GM21528 (cell line): ENCODE measurements around the gene LGR5.
"Not testable (repeated sequence)": the region's sequence is repeated elsewhere in the genome, so short reads cannot be mapped to it uniquely, and the experiment has no call there.

Experiments used
- ATAC-seq: cut with Tn5 transposase; IDR thresholded peaks from one replicate; pipeline ENCODE4 v1.9.1; 2021; ENCODE audit warnings: mild to moderate bottlenecking, moderate library complexity; ENCODE audit not compliant: unreplicated experiment, low FRiP score

Gene LGR5

GRCh38 chr12:71472441-71472911 lies 32.9 kb downstream of the LGR5 start:
- ATAC-seq: no peak

- no peak for ATAC-seq
Measured at GRCh38 chr12:71474791-71475190, 35.2 kb downstream of the LGR5 start.

GRCh38 chr12:71475280-71475679 lies 35.7 kb downstream of the LGR5 start:
- ATAC-seq: no peak

GRCh38 chr12:71476513-71476912 lies 36.9 kb downstream of the LGR5 start:
- ATAC-seq: no peak

DNA sequence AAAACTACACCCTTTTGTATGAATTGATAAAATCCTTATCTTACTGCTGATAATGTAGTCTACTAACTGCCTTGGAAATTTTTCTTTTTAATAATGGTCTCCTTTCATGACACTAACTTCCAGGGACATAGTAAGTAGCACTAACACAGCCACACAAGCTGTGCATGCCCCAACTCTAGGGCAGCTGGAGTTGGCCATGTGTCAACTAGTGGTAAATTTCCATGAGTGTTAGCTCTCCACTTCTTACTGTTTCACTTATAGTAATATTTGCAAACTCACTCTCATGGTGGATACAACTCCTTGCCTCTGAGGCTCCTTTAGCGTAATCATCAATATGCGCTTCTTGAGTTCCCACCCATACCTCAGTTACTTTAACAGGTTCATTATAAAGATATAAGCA lies 38.0 kb downstream of the LGR5 start:
- no peak for ATAC-seq

DNA sequence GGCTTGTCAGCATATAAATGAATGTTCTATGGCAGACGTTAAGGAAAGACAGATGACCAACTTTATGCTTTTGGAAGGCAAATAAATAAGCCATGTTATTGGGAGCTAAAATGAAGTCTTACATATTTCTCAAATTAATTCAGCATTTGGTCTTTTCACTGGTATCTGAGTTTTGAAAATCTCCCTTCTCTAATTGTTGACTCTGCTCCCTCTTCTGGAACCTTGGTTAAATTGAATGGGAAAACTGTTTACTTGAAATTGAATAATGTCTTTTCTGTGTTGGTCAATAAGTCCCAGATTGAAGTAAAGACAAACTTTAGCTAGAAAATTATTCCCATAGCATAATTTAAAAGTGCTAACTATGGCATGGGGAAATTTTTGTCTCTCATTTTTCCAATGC lies 38.7 kb downstream of the LGR5 start:
- ATAC-seq: no peak

DNA sequence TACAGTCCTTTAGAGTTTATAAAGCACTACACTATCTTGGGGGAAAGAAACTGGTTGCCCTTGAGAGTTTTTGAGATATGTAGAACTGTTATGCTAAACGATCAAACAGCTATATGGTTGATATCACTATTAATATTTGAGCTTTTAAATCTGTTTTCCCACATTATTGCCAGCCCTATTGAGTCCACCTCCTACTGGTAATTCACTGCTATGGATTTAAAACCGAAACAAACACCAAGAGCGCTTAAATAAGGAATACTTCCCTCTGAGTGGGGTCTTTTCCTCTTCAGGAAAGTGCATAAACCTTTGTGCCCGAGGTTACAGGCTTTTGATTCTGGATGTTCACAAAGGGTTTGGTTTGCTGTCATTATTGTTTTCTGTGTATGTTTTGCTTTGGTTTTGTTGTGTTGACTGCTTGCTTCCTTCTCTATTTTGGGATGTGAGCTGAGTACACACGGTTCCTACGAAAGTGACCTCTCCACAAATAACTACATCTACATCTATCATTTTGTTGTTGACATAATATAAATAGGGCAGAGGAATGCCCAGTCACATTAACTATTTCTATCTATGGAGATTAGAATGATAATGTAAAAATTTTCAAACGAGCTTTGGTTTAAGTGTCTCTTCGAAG lies 44.8 kb downstream of the LGR5 start:
- no peak for ATAC-seq

DNA sequence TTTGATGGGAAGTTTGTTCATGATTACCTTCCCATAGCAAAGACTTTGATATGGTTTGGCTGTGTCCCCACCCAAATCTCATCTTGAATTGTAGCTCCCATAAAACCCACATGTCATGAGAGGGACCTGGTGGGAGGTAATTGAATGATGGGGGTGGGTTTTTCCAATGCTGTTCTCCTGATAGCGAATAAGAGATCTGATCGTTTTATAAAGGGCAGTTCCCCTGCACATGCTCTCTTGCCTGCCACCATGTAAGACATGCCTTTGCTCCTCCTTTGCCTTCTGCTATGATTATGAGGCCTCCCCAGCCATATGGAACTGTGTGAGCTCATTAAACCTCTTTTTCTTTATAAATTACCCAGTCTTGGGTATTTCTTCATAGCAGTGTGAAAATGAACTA lies 51.2 kb downstream of the LGR5 start:
- ATAC-seq: not testable (repeated sequence)

DNA sequence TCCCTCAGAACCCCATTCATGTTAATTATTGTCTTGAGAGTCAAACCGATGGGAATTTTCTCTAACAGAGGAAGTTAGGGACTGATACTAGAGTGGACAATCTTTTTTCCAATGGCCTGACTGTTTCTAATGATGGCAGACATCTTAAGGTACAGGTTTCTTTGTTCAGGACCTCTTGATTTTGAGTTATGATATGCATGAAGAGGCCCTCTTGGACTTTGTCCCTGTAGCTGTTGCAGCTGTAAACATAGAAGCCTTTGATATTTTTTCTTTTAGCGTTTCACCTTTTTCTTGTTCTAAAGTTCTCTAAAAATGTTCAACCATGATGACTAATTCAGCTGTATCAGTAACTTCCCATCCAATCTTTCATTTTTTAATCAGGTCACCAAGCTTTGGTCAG lies 53.0 kb downstream of the LGR5 start:
- no peak for ATAC-seq

DNA sequence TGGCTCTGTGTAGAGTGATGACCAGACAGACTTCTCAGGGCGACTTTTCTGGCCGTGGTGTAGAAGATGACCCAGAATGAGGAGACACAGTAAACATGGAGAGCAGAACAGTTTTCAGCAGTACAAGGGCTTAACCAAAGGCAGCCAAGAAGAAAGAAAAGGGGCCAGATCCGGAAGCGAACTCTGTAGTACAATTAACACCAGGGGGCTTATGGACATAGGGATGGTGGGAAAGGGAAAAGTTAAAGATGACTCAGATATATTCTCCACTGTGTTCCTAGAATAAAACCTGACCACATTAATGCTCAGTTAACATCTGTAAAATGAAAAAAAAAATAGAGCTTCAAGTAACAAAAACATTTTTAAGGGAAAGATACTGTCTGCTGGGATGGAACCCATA lies 60.2 kb downstream of the LGR5 start:
- ATAC-seq: no peak

GRCh38 chr12:71503579-71504391 lies 64.2 kb downstream of the LGR5 start:
- no peak for ATAC-seq

- ATAC-seq: no peak
Measured at GRCh38 chr12:71504476-71504875, 64.9 kb downstream of the LGR5 start.

GRCh38 chr12:71509705-71510104 lies 70.1 kb downstream of the LGR5 start:
- ATAC-seq: no peak

- ATAC-seq: no peak
Measured at GRCh38 chr12:71517145-71517846, 77.7 kb downstream of the LGR5 start.

DNA sequence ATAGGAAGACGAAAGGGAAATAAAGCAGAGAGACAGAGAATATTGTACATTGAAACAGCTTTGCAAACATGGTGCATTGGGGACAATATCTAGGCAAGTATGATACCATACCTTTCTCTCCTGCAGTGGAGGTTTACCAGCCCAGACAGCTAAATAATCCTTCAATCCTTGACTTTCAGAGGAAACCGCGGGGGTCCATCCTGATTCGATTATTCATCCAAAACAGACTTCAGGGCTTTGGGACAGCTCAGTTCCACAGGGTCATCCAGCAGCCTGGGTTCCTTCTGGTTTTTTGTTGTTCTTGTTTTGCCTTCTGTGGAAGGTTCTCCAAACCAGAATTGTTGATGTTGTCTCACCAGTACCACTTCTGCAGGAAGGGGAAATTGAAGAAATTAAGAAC lies 81.5 kb downstream of the LGR5 start:
- ATAC-seq: no peak

GRCh38 chr12:71524626-71525025 lies 85.0 kb downstream of the LGR5 start:
- ATAC-seq: no peak

GRCh38 chr12:71533703-71534102 lies 94.1 kb downstream of the LGR5 start:
- ATAC-seq: no peak

DNA sequence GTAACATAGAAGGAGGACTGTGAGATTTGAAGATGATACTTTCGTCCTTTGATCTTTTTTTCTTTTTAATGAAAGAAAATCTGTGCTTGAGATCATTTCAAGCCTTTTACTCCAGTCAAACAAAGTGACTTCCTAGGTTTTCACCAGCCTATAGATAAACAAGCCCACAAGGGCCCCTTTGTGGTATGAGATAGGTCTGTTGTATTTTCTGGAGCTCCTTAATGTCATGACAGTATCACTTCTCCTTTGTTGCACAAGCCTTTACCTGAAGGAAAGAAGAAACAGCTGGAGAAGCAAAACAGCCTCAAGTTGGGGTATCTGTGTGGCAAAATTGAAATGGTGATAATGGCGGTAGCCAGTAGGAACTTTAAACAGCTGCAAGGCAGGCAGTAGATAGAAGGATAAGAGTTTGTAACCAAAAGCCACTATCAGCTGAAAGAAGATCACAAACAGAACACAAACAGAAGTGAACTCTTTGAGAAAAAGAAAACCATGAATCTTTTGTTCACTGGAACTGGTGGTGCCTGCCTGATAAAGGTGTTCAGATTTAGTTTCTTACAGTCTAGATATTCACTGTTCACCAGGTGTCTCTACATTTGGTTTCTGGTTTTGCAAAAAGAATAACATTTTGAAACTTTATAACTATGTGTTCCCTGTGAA lies 96.8 kb downstream of the LGR5 start:
- no peak for ATAC-seq

GRCh38 chr12:71536939-71537622 lies 97.5 kb downstream of the LGR5 start:
- no peak for ATAC-seq

DNA sequence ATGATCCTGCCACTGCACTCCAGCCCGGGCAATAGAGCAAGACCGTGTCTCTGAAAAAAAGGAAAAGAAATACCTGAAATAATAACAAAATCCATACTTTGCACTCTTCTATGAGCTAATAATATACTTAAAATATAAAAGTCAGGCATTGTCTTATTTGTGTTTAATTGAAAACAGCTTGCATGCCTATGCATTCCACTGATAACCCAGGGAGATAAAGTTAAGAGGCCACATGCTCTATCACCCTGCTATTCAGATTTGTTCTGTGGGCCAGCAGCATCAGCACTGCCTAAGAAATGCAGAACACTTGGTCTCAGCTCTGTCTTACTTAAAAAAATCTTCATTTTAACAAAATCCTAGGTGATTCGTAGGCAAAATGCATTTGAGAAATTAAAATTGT lies 99.2 kb downstream of the LGR5 start:
- no peak for ATAC-seq
